Measurements from ENCODE around the gene CFAP46. TPM values are rescaled to one million over a fixed set of nuclear protein-coding genes. Genes with fewer than 3 reads are reported as not detected.

The CFAP46 gene
- total and polyA plus RNA-seq, 2 experiments from 2014 or later: 3.1 to 5.4 TPM

DNA sequence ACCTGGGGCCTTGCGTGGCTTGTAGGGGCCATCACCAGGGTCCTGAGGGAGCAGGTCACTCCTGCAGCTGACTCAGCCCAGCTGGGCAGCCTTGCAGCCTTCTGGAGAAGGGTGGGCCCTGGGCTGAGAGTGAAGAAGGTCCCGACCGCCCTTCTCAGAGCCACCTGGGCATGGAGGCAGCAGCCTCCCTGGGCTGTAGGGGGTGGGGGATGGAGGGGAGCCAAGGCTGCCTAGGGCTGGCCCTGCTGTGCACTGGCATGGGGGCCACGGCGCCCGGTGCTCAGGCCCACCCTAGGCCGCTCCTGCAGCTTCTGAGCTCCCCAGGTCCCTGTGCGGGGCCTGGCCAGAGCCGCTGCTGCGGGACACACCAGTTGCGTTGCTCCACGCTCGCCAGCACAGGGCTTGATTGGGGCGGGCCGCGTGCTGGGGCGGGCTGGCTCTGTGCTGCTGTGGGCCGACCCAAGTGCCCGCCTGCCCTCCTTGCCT is 92.8 kb downstream of the CFAP46 start:
- ATAC-seq (peak; percentile 45), DNase-seq (ENCODE audit: low spot score) (no peak)
- H3K9me2 ChIP-seq (ENCODE audit: insufficient read depth): no peaks in the 10 kb centered on the region
- TF ChIP-seq, protein P1, sequence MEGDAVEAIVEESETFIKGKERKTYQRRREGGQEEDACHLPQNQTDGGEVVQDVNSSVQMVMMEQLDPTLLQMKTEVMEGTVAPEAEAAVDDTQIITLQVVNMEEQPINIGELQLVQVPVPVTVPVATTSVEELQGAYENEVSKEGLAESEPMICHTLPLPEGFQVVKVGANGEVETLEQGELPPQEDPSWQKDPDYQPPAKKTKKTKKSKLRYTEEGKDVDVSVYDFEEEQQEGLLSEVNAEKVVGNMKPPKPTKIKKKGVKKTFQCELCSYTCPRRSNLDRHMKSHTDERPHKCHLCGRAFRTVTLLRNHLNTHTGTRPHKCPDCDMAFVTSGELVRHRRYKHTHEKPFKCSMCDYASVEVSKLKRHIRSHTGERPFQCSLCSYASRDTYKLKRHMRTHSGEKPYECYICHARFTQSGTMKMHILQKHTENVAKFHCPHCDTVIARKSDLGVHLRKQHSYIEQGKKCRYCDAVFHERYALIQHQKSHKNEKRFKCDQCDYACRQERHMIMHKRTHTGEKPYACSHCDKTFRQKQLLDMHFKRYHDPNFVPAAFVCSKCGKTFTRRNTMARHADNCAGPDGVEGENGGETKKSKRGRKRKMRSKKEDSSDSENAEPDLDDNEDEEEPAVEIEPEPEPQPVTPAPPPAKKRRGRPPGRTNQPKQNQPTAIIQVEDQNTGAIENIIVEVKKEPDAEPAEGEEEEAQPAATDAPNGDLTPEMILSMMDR (conservative IDR thresholded peaks at IDR 0.05; ENCODE audit: low read depth in 2 of 2): no peak
- TF ChIP-seq, protein P2, sequence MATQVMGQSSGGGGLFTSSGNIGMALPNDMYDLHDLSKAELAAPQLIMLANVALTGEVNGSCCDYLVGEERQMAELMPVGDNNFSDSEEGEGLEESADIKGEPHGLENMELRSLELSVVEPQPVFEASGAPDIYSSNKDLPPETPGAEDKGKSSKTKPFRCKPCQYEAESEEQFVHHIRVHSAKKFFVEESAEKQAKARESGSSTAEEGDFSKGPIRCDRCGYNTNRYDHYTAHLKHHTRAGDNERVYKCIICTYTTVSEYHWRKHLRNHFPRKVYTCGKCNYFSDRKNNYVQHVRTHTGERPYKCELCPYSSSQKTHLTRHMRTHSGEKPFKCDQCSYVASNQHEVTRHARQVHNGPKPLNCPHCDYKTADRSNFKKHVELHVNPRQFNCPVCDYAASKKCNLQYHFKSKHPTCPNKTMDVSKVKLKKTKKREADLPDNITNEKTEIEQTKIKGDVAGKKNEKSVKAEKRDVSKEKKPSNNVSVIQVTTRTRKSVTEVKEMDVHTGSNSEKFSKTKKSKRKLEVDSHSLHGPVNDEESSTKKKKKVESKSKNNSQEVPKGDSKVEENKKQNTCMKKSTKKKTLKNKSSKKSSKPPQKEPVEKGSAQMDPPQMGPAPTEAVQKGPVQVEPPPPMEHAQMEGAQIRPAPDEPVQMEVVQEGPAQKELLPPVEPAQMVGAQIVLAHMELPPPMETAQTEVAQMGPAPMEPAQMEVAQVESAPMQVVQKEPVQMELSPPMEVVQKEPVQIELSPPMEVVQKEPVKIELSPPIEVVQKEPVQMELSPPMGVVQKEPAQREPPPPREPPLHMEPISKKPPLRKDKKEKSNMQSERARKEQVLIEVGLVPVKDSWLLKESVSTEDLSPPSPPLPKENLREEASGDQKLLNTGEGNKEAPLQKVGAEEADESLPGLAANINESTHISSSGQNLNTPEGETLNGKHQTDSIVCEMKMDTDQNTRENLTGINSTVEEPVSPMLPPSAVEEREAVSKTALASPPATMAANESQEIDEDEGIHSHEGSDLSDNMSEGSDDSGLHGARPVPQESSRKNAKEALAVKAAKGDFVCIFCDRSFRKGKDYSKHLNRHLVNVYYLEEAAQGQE (IDR thresholded peaks at IDR 0.05; ENCODE audit: unreplicated experiment): no peak
- TF ChIP-seq POLR2AphosphoS5 (IDR thresholded peaks at IDR 0.05; ENCODE audit: low read depth): no peak
- TF ChIP-seq, protein P3, sequence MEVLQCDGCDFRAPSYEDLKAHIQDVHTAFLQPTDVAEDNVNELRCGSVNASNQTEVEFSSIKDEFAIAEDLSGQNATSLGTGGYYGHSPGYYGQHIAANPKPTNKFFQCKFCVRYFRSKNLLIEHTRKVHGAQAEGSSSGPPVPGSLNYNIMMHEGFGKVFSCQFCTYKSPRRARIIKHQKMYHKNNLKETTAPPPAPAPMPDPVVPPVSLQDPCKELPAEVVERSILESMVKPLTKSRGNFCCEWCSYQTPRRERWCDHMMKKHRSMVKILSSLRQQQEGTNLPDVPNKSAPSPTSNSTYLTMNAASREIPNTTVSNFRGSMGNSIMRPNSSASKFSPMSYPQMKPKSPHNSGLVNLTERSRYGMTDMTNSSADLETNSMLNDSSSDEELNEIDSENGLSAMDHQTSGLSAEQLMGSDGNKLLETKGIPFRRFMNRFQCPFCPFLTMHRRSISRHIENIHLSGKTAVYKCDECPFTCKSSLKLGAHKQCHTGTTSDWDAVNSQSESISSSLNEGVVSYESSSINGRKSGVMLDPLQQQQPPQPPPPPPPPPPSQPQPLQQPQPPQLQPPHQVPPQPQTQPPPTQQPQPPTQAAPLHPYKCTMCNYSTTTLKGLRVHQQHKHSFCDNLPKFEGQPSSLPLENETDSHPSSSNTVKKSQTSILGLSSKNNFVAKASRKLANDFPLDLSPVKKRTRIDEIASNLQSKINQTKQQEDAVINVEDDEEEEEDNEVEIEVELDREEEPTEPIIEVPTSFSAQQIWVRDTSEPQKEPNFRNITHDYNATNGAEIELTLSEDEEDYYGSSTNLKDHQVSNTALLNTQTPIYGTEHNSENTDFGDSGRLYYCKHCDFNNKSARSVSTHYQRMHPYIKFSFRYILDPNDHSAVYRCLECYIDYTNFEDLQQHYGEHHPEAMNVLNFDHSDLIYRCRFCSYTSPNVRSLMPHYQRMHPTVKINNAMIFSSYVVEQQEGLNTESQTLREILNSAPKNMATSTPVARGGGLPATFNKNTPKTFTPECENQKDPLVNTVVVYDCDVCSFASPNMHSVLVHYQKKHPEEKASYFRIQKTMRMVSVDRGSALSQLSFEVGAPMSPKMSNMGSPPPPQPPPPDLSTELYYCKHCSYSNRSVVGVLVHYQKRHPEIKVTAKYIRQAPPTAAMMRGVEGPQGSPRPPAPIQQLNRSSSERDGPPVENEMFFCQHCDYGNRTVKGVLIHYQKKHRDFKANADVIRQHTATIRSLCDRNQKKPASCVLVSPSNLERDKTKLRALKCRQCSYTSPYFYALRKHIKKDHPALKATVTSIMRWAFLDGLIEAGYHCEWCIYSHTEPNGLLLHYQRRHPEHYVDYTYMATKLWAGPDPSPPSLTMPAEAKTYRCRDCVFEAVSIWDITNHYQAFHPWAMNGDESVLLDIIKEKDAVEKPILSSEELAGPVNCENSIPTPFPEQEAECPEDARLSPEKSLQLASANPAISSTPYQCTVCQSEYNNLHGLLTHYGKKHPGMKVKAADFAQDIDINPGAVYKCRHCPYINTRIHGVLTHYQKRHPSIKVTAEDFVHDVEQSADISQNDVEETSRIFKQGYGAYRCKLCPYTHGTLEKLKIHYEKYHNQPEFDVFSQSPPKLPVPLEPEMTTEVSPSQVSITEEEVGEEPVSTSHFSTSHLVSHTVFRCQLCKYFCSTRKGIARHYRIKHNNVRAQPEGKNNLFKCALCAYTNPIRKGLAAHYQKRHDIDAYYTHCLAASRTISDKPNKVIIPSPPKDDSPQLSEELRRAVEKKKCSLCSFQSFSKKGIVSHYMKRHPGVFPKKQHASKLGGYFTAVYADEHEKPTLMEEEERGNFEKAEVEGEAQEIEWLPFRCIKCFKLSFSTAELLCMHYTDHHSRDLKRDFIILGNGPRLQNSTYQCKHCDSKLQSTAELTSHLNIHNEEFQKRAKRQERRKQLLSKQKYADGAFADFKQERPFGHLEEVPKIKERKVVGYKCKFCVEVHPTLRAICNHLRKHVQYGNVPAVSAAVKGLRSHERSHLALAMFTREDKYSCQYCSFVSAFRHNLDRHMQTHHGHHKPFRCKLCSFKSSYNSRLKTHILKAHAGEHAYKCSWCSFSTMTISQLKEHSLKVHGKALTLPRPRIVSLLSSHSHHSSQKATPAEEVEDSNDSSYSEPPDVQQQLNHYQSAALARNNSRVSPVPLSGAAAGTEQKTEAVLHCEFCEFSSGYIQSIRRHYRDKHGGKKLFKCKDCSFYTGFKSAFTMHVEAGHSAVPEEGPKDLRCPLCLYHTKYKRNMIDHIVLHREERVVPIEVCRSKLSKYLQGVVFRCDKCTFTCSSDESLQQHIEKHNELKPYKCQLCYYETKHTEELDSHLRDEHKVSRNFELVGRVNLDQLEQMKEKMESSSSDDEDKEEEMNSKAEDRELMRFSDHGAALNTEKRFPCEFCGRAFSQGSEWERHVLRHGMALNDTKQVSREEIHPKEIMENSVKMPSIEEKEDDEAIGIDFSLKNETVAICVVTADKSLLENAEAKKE (CRISPR knock-in tag; IDR thresholded peaks at IDR 0.05): no peak
- TF ChIP-seq ZNF114 (CRISPR knock-in tag; IDR thresholded peaks at IDR 0.05): no peak
- TF ChIP-seq, protein P4, sequence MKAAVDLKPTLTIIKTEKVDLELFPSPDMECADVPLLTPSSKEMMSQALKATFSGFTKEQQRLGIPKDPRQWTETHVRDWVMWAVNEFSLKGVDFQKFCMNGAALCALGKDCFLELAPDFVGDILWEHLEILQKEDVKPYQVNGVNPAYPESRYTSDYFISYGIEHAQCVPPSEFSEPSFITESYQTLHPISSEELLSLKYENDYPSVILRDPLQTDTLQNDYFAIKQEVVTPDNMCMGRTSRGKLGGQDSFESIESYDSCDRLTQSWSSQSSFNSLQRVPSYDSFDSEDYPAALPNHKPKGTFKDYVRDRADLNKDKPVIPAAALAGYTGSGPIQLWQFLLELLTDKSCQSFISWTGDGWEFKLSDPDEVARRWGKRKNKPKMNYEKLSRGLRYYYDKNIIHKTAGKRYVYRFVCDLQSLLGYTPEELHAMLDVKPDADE (IDR thresholded peaks at IDR 0.05): no peak
- no peak for TF ChIP-seq CREB1 (CRISPR knock-in tag; IDR thresholded peaks at IDR 0.05; ENCODE audit: low read depth)
- no peak for TF ChIP-seq NANOG (IDR thresholded peaks at IDR 0.05; ENCODE audit: borderline replicate concordance)
- TF ChIP-seq STAT1 (IDR thresholded peaks at IDR 0.05; ENCODE audit: unreplicated experiment): no peak
- no peak for TF ChIP-seq EZH2phosphoT487 (IDR thresholded peaks at IDR 0.05; ENCODE audit: unreplicated experiment)
- TF ChIP-seq ZNF331 (CRISPR knock-in tag; IDR thresholded peaks at IDR 0.05; ENCODE audit: low read depth): no peak
- TF ChIP-seq EZH2 (IDR thresholded peaks at IDR 0.05; ENCODE audit: low read depth, unreplicated experiment): no peak
- no peak for TF ChIP-seq JUNB (IDR thresholded peaks at IDR 0.05; ENCODE audit: unreplicated experiment)
- no peak overlapping the region for H3K4me3 Mint-ChIP-seq
- no peaks in the 10 kb centered on the region for H3K36me3 ChIP-seq (ENCODE audit: insufficient read depth)
- no peaks in the 10 kb centered on the region for H3K36me3 Mint-ChIP-seq (ENCODE audit: low read depth)
- H4K20me1 ChIP-seq (replicated peaks; ENCODE audit: insufficient read depth): no peaks in the 10 kb centered on the region
- H3K27ac Mint-ChIP-seq: no peak overlapping the region
- H3K27me3 ChIP-seq (ENCODE audit: insufficient read depth): no peaks in the 10 kb centered on the region
- H3F3A ChIP-seq (replicated peaks; ENCODE audit: low read depth): no peaks in the 10 kb centered on the region
- H2AFZ ChIP-seq: no peak overlapping the region
- H3K4me2 ChIP-seq: no peak overlapping the region
- H3K4me3 ChIP-seq: no peak overlapping the region
- no peaks in the 10 kb centered on the region for H3K4me1 ChIP-seq (ENCODE audit: insufficient read depth)
- H3K79me2 ChIP-seq (replicated peaks; ENCODE audit: insufficient read depth): no peaks in the 10 kb centered on the region
- no peaks in the 10 kb centered on the region; the same call in 2 of the 3 replicates for H3K9me3 Mint-ChIP-seq
- H3K27me3 Mint-ChIP-seq (ENCODE audit: insufficient read depth, low read depth, poor library complexity): peaks cover 4% of the 10 kb centered on the region
- no peak overlapping the region for H3K27ac ChIP-seq (ENCODE audit: low read depth)
- H3K4me1 Mint-ChIP-seq: peaks cover 8% of the 10 kb centered on the region; the same call in 2 of the 3 replicates
